GM18867 (cell line): Measurements from ENCODE around the gene UNCX.

Source experiments
- ATAC-seq: cut with Tn5 transposase; IDR thresholded peaks from one replicate; pipeline ENCODE4 v1.9.1; 2021; ENCODE audit warnings: mild to moderate bottlenecking, moderate library complexity; ENCODE audit not compliant: unreplicated experiment

The UNCX gene

DNA sequence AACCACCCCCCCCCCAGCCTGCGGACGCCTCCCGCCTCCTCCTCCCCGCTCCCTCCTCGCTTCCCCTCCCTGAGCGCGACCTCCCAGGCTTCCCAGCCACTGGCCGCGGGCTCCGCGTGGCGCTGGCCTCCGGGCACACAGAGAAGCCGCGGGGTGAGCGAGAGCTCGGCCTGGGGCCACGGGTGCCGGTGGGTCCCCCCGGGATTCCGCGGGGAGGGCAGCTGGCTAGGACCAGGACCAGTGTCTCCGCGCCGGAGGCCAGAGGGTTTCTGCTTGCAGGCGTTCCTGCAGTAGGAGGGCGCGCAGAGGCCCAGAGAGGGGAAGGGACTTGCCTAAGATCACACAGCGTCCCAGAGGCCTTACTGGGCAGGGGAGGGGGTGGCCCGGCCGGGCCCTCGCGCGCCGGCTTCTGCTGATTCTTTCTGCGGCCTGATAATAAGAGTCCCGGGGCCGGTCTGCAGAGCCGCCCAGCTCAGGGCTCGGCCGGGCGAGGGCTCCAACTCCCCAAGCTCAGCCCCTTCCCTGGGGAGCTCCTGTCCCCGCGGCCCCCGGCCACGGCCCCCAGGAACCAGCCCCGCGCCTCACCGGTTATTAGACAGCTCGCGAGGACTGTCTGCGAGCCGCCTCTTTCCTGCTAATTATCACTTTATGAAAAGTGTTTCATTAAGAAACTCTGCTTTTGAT, 10.1 kb downstream of the UNCX start:
- ATAC-seq: no peak

DNA sequence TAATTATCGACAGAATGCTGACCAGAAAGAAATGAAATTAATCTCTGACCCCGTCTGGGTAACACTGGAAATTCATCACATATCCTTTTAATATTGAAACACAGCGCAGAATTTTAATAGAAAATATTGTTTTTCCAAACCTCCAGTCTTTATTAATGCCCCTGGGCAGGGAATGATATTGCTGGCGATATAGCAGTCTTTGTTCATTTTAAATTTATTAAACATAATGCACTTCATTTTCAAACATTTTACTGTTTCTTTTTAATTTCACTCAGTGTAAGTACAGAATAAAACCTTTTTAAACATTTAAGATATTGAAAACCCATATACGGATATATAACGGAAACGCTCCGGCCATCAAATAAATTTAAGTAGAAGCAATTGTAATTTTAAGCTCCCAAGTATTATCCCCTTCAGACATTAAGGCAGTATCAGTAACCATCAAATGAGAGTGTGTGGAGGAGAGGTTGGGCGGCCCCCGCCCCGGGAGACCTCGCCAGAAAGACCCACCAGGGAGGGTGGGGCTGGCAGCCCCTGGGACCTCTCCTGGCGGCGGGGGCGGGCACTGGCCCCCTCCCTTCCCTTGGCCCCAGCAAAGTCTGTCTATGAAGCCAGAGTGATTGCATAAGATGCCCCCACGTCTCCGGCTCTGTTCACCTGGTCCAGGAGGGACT, 10.8 kb downstream of the UNCX start:
- ATAC-seq: no peak

DNA sequence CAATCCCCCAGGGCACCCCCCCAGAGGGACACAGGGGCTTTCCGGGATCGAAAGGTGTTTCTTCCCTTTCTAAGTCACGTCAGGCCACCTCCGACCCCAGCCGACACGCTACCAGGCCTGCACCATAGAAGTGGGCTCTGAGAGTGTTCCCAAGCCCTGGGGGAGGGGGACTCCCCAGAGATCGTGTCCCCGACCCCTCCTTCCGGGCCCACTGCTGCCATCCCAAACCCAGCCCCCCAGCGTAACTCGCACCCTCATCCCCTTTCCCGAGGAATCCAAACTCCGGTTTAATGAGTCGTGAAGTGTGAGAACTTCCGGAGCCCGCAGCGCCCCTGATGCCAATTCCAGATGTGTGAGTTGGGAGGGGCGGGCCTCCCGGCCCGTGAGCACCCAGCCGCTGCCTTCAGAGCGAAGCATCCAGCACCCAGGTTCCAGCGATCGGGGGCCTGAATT, 11.3 kb downstream of the UNCX start:
- no peak for ATAC-seq

DNA sequence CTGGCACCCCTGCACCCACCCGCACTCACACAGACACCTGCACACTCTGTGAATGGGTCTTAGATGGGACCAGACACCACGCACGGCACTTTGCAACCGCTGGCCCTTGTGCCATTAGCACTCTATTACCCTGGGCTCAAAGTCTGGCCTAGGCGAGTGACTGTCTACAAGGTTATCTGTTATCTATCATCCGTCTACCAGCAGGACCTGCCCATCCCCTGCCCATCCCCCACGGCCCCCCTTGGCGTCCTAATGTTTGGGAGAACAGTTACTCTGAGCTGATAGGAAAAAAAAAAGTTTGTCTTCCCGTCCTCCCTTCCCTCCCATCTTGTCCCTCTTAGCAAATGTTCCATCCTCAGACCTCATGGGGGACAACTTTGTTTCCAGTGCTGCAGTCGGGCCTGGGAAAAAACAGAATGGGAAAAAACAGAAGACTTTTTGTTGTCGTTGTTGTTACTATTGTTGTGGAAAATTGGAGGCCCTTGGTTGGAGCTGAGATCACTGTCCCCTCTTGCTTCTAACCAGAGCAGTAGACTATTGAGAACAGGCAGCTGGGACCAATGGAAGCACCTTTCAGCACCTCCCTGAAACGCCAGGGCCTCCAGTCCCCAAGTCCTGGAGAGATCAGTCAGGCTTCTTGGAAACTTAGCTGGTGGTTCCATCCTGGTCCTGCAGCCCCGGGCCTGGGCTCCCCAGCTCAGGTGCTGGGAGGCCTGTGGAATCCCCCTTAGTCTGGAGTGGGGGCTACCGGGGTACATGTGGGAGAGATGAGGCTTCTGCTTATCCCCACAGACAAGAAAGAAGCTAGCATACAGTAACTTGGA, 12.2 kb downstream of the UNCX start:
- no peak for ATAC-seq

DNA sequence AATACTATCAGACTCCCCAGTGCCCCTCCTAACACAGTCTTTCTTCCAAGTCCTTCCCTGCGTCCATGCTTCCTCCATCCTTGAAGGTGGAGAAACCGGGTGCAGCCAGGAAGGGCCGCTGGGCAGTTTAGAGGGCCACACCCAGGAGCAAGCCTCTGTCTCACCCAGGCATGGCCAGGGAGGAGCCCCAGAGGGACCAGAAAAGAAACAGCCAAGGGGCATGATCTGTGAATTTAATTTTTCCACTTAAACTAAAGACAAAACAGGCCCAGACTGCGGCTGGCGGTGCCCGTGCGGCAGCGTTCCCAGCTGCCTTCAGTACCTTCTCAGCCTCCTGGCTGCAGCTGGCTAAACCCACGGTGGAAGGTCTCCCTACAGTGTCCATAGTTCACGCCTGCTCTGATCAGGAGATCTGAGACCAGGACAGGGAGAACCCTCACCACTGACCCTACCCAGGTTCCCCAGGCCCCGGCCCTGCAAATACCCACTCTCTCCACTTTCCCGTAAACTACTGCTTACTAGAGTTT, 12.9 kb downstream of the UNCX start:
- ATAC-seq: no peak

DNA sequence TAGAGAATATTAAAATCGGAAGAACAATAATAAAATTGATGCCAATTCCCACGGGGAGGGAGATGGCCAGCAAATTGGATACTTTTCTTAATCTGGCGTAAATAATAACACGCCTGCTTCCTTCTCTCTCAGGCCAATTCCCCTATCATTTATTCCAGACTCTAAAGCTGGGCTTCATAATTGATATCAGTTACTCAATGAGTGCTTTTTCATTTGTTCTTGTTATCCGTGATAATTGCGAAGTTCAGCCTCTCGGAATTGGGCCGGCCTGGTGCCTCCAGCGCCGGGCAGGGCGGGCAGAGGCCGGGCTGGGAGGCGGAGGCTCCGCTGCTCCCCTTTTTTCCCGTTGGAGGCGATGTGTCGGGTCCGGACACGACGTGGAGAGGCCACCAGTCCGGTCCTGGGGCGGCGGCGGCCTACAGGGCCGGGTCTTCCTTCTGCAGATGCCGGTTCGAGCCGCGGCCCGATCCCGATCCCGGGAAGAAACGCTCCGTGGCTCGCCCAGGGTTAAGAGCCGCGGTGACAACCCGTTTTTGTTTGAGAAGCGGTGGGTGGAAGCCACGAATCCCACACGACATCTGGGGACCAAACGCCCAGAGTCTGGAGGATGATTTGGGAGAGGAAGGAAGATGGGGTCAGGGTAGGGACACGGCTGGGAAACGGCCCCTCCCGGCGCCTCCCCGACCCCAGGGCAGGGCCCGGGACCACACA, 13.6 kb downstream of the UNCX start:
- no peak for ATAC-seq

DNA sequence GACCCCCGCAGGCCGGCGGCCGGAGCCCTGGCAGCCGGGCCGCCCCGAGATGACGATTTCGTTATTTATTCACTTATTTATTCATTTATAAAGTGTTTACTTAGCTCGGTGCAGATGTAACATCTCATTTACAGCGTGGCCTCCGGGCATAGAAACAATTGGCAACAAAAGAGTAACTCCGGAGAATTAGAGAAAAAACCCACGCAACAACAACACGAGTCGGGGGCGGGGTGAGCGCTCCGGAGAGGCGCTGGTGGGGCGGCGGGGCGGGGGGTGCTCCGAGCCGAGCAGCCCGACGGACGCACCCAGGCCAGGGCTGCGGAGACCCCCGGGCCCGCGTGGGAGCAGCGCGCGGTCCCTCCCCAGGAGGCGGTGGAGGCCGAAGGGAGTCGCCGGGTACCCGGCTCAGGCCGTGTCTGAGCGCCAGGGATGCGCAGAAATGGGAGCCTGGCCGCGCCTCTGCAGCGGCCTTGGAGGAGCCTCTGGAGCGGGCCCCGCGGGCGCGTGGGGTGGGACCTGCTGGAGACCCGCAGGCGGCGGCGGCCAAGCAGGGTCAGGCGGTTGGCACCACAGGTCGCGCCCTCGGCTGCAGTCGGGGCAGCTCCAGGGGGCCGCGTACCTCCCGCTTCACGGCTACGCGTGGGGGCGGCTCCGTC, 14.3 kb downstream of the UNCX start:
- no peak for ATAC-seq

DNA sequence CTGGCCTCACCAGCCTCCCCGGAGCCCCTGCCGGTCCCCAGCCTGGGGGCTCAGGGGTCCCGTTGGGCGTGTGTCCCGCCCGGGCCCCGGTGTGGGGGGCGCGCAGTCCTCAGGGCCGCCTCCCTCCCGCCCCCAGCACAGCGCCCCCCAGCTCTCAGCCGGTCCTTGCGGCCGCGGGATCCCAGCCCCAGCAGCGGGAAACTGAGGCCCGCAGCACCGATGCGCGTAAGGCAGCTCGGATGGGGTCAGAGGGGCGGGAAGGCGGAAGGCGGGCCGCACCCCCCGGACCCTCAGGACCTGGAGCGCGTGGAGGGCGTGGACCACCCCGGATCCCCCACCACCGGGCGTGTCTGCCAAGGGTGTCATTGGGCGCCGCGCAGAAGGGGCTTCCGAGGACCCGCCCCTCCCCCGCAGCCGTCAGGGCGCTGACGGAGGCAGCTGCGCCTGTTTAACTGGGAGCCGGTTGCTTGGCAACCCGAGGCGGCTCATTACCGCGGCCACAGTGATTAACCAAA, 14.9 kb downstream of the UNCX start:
- ATAC-seq: no peak

DNA sequence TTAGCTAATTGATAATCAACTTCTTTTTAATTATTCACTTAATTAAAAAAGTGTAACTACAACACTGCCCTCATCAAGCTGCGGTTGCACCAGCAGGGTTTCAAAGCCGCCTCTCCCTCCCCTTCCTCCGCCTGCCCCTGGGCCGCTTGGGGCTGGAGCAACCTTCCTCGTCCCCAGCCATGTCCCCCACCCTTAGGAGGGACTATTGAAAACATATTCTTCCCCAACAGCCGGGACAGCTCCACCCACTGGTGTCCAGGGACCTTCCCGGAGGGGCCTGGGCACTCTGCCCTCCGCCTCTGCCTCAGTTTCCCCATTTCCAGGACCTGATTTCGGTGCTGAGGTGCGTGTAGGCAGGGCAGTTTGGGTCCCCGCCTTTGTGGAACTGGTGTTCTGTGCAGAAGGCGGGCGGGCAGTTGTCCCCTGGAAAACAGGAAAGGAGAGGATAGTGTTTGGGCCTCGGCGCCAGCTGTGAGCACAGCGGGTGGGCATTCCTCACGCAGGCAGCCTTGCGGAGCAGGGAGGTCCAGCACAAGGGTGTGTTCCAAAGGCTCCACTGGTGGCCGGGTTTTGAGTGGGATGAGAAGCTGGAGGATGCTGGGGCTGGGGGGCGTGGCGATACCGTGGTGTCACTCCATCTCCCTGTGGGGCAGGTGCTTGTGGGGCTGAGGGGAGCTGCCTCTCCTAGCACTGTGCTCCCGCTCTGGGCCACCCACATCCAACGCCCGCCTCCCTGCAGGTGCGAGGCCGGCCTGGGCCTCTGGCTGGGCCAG, 15.7 kb downstream of the UNCX start:
- no peak for ATAC-seq

DNA sequence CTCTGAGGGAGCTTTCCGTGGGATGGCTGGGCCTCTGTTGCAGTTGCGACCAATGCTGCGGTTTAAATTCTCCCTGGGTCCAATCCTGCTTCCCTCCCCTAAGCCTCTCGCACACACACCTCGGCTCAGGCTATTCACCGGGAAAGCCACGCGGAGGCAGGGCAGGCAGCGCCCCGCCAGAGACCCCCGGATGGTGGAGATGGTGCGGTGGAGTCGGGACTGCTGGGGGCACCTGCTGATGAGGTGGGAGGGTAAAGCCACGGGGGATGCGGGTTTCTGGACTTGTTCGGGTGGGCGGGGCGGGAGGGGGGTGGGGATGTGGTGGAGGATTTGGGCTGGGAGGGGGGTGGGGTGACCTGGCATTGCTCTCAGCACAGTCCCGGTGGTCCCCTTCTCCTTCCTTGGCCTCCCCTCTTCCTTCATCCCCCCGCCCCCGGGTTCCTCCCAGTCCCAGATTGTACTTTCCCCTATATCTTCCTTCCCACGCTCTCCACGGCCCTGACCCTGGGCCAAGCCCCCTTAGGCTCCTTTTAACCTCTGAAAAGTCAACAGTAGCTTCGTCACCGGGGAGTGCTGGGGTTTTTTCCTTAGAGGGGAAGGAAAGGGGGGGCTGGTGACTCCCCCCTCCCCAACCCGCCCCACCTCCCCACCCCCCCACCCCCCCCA, 16.4 kb downstream of the UNCX start:
- no peak for ATAC-seq

DNA sequence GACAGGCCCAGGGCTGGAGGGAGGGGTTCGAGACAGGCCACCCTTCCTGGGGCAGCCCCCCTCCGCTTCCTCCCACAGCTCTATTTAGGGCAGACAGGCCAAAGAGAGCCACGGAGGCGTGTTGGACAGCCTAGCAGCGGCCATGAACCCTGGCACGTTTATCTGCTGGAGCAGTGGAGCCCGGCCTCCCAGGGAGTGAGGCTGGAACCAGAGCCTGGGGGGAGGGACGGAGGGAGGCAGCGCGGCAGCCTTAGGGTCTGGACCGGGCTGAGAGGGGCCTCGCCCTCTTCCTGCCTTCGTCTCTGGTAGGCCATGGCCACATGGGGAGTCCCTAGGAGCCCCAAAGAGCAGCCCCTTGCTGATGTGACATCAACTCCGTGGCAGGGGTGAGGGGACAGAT, 17.1 kb downstream of the UNCX start:
- ATAC-seq: no peak

DNA sequence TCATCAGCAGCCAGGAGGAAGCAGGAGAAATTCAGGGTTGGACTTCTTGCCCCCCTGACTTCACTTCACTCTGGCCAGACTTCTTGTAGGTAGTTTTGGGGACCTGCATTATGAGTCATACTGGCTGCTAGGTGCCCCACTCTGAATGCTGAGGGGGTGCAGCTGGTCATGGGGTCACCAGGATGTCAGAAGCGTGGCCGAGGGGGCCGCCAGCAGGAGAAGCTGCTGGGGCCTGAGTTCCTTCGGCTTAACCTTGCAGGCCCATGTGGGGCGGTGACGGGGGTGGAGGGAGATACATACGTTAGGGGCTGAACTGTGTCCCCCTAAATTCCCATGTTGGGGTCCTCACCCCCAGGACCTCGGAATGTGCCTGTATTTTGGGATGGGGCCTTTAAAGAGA, 18.2 kb downstream of the UNCX start:
- no peak for ATAC-seq

DNA sequence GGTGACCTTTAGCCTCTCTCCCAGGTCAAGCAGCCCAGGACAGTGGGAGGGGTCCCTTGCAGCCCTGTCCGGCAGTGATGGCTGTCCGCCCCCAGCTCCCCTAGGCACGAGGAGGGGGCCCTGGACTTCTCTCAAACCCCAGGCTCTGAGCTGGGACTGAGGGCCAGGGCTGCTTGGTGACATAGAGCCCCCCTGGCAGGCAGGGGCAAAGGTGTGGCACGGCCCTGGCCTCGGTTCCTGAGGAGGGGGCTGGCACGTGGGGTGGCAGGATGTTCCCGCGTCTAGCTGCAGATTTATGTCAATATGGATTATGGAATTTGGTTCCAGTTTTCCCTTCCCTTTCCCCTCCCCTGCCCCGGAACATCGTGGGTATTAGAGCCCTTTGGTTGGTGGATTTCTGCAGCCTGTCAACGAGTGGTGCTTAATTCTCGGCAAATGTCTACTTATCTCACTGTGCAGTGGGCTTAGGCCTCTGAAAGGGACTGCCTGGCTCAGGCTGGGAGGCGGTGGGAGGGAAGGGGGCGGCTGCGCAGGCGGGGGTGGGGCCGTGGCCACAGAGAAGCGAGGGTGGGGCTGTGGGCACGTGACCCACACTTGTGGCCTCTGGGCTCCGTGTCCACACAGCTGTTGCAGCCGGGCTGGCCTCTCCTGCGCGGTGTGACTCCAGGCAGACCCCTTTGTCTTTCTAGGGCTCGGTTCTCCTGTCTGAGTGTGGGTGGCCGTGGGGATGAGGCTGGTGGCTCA, 19.3 kb downstream of the UNCX start:
- ATAC-seq: no peak

DNA sequence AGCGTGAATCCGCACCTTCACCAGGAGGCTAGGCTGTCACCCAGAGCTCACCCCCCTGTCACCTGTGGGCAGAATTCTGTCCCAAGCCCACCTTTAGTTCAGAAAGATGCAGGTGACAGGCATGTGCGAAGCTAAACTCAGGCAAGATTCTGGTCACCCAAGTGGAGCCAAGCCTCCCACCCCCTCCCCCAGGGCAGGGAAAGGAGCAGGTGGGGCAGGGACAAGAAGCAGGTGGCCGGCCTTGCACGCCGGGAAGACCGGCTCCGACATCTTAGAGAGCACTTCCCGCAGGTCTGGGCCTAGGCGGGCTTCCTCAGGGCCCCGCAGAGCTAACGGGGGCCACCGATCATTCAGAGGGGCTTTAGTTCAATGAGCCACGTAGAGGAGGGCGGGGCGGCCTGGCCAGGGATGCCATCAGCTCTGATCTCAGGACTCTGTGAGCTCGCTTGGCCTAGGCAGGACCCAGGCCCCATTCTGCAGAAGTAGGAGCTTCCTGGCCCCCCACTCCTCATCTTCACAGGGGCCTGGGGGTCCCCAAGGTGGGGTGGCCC, 19.9 kb downstream of the UNCX start:
- ATAC-seq: no peak

DNA sequence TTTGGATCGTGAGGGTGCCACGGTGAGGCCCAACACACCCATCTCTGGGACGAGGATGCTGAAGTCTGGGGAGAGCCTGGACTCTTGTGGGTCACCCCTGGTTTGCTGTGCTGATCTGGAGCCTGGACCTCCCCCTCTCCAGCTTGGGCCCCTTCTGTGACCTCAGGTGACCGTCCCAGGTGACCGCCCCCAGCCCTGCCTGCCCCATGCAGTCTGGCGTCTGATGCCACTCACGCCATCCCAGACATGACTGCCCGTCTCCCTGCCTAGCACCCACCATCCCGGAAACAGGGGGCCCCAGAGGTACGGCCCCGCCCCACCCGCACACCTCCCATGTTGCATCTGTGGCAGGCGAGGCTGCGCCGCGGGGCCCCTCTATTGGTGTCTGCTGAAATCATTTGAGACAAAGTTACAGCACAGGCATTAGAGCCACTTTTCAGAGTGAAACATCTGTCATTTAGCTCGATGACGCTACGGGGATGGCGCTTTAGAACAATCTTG, 21.1 kb downstream of the UNCX start:
- no peak for ATAC-seq

DNA sequence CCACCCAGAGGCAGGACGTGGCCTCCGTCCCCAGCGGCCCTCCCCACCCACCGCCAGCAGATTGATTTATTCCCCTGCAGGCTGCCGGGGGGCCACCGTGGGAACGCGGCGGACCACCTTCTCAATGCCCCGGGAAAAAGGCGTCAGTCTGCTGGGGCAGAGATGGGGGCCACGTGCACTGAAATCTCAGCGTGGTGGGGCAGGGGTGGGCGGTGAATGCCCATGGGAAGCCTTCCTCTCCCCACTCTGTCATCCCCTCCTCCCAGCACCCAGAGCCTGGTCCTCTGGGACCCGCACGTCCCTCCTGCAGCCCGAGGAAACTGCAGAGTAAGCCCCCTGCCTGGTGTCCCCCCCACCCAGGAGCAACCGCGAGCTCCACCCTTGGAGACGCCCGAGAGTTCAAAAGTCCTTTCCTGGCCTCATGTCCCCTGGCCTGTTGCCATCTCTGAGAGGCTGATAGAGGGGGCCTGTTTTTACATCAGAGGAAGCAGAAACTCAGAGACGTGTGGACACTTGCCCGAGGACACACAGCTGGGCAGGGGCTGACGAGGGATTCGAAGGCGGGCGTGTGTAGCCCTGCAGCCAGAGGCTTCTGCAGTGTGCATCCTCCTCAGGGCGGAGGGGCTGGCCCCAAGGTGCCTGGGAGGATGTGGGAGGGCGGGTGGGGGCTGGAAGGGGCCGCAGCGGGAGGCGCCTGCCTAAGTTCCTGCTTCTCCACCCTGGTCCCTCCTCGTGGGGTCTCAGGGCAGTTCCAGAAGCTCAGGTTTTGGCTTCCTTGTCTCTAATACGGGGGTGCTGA, 21.8 kb downstream of the UNCX start:
- ATAC-seq: no peak
